GM13976 (cell line): ENCODE data around the gene ZNF469.

Experiments used
- DNase-seq: peaks from one replicate; pipeline ENCODE4 v3.0.0; 2012; ENCODE audit warnings: low spot score
- CTCF ChIP-seq: IDR thresholded peaks from 2 replicates; pipeline ENCODE4 v1.5.1; 2012; ENCODE audit warnings: borderline replicate concordance, mild to moderate bottlenecking; ENCODE audit not compliant: insufficient read depth; ENCODE audit errors: extremely low read depth, missing control alignments, control extremely low read depth
- in situ Hi-C: fragments of 300-500 bp; cut with MboI; formaldehyde crosslinking; loops from one replicate; pipeline ENCODE4 v1.12.0; 2022; ENCODE audit warnings: low sequenced_read_pairs, mixed read lengths, inconsistent platforms; ENCODE audit not compliant: unreplicated experiment

Gene ZNF469

GRCh38 chr16:88387941-88388627, 5.3 kb downstream of the ZNF469 start:
- in situ Hi-C loops = no loop called here
- no peak for TF ChIP-seq CTCF
- no peak for DNase-seq

- TF ChIP-seq CTCF = no peak
- in situ Hi-C loops = no loop called here
- no peak for DNase-seq
These were observed 6.4 kb downstream of the ZNF469 start for GRCh38 chr16:88389191-88389590.

- TF ChIP-seq CTCF = no peak
- in situ Hi-C loops = no loop called here
- DNase-seq = no peak
These were observed 6.9 kb downstream of the ZNF469 start for GRCh38 chr16:88389621-88390160.

- TF ChIP-seq CTCF = no peak
- in situ Hi-C loops = no loop called here
- DNase-seq = no peak
These were observed 7.5 kb downstream of the ZNF469 start for GRCh38 chr16:88390265-88390664.

GRCh38 chr16:88390735-88391134, 8.0 kb downstream of the ZNF469 start:
- in situ Hi-C loops = no loop called here
- no peak for DNase-seq
- no peak for TF ChIP-seq CTCF

GRCh38 chr16:88391144-88391850, 8.5 kb downstream of the ZNF469 start:
- in situ Hi-C loops = no loop called here
- TF ChIP-seq CTCF = no peak

More at GRCh38 chr16:88391144-88391850, 8.5 kb downstream of the ZNF469 start:
- DNase-seq = no peak
